ES-I3 (cell line): Measurements from ENCODE around the gene ST8SIA4.

Experiments
- H3K36me3 ChIP-seq: 2 replicates; pipeline ENCODE4 v1.6.1; 2013; ENCODE audit warnings: mild to moderate bottlenecking, low read length, control low read depth, moderate library complexity; ENCODE audit not compliant: insufficient read depth
- H3K4me1 ChIP-seq: 2 replicates; pipeline ENCODE4 v1.6.1; 2013; ENCODE audit warnings: mild to moderate bottlenecking, control low read depth, low read length; ENCODE audit not compliant: insufficient read depth
- H3K9ac ChIP-seq: 2 replicates; pipeline ENCODE4 v1.6.1; 2013; ENCODE audit warnings: low read depth, mild to moderate bottlenecking, low read length, moderate library complexity
- H3K9me3 ChIP-seq: 2 replicates; pipeline ENCODE4 v1.6.1; 2013; ENCODE audit warnings: mild to moderate bottlenecking, low read length, moderate library complexity; ENCODE audit not compliant: control insufficient read depth, insufficient read depth

Gene ST8SIA4

DNA sequence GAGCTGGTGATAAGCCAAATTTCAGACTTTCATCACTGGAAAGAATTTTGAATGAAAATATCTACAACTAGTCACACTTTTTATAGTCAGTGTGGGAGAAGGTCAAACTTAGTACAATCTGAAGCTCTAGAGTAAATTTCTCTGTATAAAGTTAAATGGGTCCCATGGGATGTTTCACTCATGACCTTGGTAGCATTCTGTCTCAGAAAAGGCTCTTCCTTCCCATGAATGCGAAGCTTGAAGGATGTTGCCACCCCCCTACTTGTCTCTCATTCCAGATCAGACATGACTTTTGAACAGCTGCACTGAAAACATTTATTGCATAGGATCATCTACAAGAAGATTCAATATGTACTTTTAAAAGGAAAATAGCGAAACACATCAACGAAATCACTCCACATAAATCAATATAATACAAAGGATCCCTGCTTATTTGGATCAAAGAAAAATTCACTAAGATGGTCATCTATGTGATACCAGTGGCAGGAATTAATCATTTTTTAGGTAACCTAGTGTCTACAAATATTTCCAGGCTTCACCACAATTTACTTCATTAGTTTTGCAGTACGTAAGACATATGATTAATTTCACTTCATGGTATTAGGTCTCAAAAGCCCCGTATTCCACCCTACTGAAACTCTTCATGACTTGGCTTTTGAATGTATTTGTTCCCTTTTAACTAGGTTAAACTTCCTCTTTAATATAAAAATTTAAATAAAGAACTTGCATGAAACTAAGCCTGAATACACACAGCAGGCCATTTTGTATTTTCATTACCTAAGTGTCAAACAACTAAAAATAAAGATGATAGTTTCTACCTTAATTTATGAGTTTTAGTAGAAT, 4.4 kb downstream of the ST8SIA4 start:
- H3K4me1 ChIP-seq = peaks cover 12% of the 10 kb centered on the region; the same call in 1 of the 2 replicates
- H3K9ac ChIP-seq = no peak overlapping the region
- no peaks in the 10 kb centered on the region for H3K36me3 ChIP-seq
- no peaks in the 10 kb centered on the region for H3K9me3 ChIP-seq

GRCh38 chr5:100896054-100896453, 7.0 kb downstream of the ST8SIA4 start:
- Histone ChIP-seq H3K36me3 (no peaks in the 10 kb centered on the region), H3K9me3 (no peaks in the 10 kb centered on the region), H3K4me1 (no peaks in the 10 kb centered on the region), H3K9ac (no peak overlapping the region)

- no peak overlapping the region for H3K9ac ChIP-seq
- H3K9me3 ChIP-seq = no peaks in the 10 kb centered on the region
- no peaks in the 10 kb centered on the region for H3K36me3 ChIP-seq
- H3K4me1 ChIP-seq = no peaks in the 10 kb centered on the region
Measured at GRCh38 chr5:100890461-100891008, 12.5 kb downstream of the ST8SIA4 start.

GRCh38 chr5:100889896-100890295, 13.2 kb downstream of the ST8SIA4 start:
- Histone ChIP-seq H3K9me3 (no peaks in the 10 kb centered on the region), H3K36me3 (no peaks in the 10 kb centered on the region), H3K4me1 (no peaks in the 10 kb centered on the region), H3K9ac (no peak overlapping the region)

DNA sequence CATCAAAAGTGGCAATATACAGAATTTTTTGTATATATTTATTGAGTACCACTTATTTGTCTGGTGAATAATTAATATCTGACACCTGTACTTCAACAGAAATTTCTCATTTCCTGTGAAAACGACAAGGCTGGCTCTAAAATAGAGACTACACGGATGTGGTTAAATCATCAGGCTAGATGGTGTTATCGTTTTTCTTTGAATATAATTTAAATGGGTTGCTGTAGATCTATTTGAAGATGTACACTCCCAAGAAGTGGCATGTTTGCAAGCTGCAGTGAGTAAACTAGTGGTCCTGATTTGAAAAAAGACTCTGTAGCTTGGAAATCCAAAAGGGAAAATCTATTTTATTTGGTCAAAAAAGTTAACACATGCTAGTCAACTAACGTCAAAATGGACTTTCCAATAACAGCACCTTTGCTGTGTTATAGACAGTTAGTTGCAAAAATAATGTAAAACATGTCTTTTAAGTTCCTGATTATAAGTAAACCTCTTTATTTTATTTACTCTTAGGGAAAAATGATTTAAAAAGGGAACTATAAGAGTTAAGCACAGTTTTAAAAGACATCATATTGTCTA, 13.8 kb downstream of the ST8SIA4 start:
- Histone ChIP-seq H3K9ac (no peak overlapping the region), H3K4me1 (no peaks in the 10 kb centered on the region), H3K9me3 (no peaks in the 10 kb centered on the region), H3K36me3 (no peaks in the 10 kb centered on the region)

DNA sequence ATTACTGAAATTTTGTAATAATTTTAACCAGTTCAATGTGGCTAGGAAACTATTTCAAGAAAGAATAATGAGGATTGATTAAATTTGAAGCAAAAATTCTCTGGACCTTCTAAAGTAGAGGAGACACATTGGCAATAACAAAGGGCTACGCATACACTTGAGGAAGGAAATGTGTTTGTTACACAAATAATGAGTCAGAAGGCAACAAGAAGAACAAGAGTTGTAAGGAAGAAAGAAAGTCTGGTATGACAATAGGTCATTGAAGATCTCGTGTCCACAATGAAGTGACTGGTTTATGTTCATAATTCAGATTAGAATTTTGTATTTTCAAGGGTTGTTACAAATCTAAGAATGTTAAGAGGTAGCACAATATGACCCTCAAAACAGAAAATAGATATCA, 25.8 kb downstream of the ST8SIA4 start:
- Histone ChIP-seq H3K4me1 (peaks cover 7% of the 10 kb centered on the region; the same call in 1 of the 2 replicates), H3K9ac (no peak overlapping the region), H3K9me3 (no peaks in the 10 kb centered on the region), H3K36me3 (no peaks in the 10 kb centered on the region)

DNA sequence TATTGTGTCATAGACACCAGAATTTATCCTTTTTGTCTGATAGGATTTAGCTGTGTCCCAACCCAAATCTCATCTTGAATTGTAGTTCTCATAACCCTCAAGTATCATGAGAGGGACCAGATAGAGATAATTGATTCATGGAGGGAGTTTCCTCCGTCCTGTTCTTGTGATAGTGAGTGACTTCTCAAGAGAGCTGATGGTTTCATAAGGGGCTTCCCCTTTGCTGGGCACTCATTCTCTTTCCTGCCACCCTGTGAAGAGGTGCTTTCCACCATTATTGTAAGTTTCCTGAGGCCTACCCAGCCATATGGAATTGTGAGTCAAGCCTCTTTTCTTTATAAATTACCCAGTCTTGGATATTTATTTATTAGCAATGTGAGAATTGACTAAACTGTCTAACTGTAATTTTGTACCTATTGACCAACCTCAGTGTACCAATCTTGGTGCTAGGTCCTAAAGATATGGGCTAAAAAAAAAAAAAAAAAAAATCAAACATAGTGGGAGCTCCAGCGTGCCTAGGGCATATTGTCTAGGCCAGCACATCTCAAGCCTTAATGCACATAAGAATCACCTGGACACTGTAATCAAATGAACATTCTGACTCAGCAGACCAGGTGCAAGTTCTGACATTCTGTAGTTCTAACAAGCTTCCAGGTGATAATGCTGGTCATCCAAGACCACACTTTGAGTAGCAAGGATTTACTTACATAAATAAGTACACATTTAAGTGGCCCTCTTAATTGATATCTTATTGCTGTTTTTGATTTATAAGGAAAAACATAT, 30.5 kb downstream of the ST8SIA4 start:
- Histone ChIP-seq H3K9ac (no peak overlapping the region), H3K36me3 (no peaks in the 10 kb centered on the region), H3K9me3 (no peaks in the 10 kb centered on the region), H3K4me1 (peaks cover 7% of the 10 kb centered on the region; the same call in 1 of the 2 replicates)

DNA sequence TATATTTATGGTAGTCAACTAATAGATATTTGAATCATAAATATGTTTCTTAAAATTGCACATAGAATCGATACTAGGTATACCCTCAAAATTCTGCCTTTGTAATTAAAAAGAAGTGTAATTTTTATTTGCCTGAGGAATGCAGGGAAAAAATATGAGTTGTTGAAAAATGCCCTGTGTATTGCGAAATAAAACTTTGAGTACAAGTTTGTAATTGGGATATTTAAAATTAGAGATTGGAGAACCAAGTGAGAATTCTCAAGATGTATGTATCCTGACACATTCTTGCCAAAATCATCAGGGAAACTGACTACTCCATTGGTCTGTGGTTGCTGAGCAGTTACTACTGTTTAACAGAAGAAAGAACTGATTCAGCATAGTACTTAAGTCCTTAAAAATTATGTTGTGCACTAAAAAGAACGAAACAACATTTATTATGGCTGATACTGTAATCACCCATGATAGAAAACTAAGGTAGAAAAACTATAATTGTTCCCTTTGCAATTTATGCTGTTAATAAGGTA, 36.0 kb downstream of the ST8SIA4 start:
- Histone ChIP-seq H3K9ac (no peak overlapping the region), H3K36me3 (no peaks in the 10 kb centered on the region), H3K9me3 (no peaks in the 10 kb centered on the region), H3K4me1 (no peaks in the 10 kb centered on the region)

- H3K36me3 ChIP-seq = no peaks in the 10 kb centered on the region
- no peaks in the 10 kb centered on the region for H3K9me3 ChIP-seq
Measured at GRCh38 chr5:100864931-100865330, 38.2 kb downstream of the ST8SIA4 start.

GRCh38 chr5:100863739-100864138, 39.3 kb downstream of the ST8SIA4 start:
- Histone ChIP-seq H3K9me3 (no peaks in the 10 kb centered on the region), H3K9ac (no peak overlapping the region), H3K36me3 (no peaks in the 10 kb centered on the region), H3K4me1 (no peaks in the 10 kb centered on the region)

More at GRCh38 chr5:100864931-100865330, 38.2 kb downstream of the ST8SIA4 start:
- no peak overlapping the region for H3K9ac ChIP-seq
- no peaks in the 10 kb centered on the region for H3K4me1 ChIP-seq

DNA sequence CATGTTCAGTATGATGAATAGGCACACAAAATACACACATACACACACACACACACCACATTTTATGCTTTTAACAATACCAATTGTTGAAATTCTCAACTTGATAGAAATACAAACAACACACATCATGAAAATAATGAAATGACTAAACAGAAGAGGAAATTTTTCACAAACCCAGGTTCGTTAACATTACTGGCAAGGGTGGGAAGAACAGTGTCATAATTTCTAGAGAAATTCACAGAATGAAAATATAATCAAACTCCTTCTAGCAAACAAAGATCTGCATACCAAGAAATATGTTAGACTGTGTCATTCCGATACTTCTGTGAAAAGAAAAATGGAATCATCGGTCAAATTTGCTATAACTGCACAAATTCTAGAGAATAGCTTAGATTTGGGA, 41.9 kb downstream of the ST8SIA4 start:
- Histone ChIP-seq H3K4me1 (no peaks in the 10 kb centered on the region), H3K9ac (no peak overlapping the region), H3K36me3 (no peaks in the 10 kb centered on the region)

DNA sequence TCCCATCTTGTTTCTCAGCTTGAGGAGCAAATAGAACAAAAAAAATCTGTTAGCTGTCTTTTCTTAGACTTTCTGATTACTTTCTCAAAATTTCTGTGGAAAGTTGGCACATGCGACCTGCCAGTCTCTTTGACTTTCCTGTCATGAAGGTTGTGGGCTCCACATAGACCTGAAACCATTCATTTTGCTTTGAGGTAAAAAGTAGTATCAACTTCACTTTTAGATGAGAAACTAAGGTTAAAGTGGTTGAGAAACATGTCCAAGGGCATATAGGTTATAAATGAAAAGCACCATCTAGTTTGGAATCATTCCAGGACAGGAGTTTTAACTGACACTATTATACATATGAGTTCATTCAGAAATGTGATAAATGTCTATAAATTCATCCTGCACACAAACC, 42.7 kb downstream of the ST8SIA4 start:
- Histone ChIP-seq H3K4me1 (no peaks in the 10 kb centered on the region), H3K36me3 (no peaks in the 10 kb centered on the region), H3K9ac (no peak overlapping the region), H3K9me3 (no peaks in the 10 kb centered on the region)

More for the DNA sequence above, 41.9 kb downstream of the ST8SIA4 start:
- H3K9me3 ChIP-seq = no peaks in the 10 kb centered on the region

GRCh38 chr5:100858987-100859545, 44.0 kb downstream of the ST8SIA4 start:
- H3K9me3 ChIP-seq = no peaks in the 10 kb centered on the region

GRCh38 chr5:100856462-100856861, 46.6 kb downstream of the ST8SIA4 start:
- Histone ChIP-seq H3K9me3 (no peaks in the 10 kb centered on the region), H3K9ac (no peak overlapping the region), H3K4me1 (no peaks in the 10 kb centered on the region), H3K36me3 (no peaks in the 10 kb centered on the region)

More at GRCh38 chr5:100858987-100859545, 44.0 kb downstream of the ST8SIA4 start:
- H3K36me3 ChIP-seq = no peaks in the 10 kb centered on the region
- no peaks in the 10 kb centered on the region for H3K4me1 ChIP-seq
- no peak overlapping the region for H3K9ac ChIP-seq
